SK-N-SH (cell line): ENCODE data around the gene PPIF. TPM values are rescaled to one million over a fixed set of nuclear protein-coding genes. Genes with fewer than 3 reads are reported as not detected.

Experiments used
- CTCF ChIA-PET: fragments of 300-600, 350-600 bp; formaldehyde crosslinking; extraction: SDS; loops from one replicate; lab custom pipeline; 2021; lab: Yijun Ruan, JAX
- POLR2A ChIA-PET: fragments of 350-600 bp; sonication (Branson Sonifier 250); formaldehyde crosslinking; extraction: SDS; loops from one replicate; lab custom pipeline; 2020; ENCODE audit warnings: antibody characterized with exemption, inconsistent platforms; lab: Yijun Ruan, JAX
- DNase-seq: peaks from one replicate; pipeline ENCODE4 v3.0.0; 2012
- H2AFZ ChIP-seq: fragments of 200-600 bp; sonication (generic); 2 replicates; pipeline ENCODE4 v1.8.1; 2016; ENCODE audit warnings: antibody characterized with exemption, mild to moderate bottlenecking, low read depth
- H3F3A ChIP-seq: fragments of 200-600 bp; sonication (generic); replicated peaks from 2 replicates; pipeline ENCODE3; 2016; ENCODE audit warnings: antibody characterized with exemption, mild to moderate bottlenecking; ENCODE audit not compliant: insufficient read depth
- H3K27ac ChIP-seq, 2 experiments: fragments of 200-500 bp in 1 of 2; fragments of 200-600 bp in 1 of 2; sonication (Bioruptor generic) in 1 of 2; sonication (generic), shearing (Covaris generic) in 1 of 2; 2 replicates each; pipeline versions ENCODE4 v1.5.1 to v1.6.1; 2014 to 2016; ENCODE audit warnings: low read depth in 2 of 2, inconsistent platforms in 1 of 2, low read length in 1 of 2, mild to moderate bottlenecking in 1 of 2, mixed read lengths in 1 of 2
- H3K27me3 ChIP-seq: fragments of 200-600 bp; sonication (generic), shearing (Covaris generic); 2 replicates; pipeline ENCODE4 v1.6.1; 2016; ENCODE audit warnings: mixed run types; ENCODE audit not compliant: insufficient read depth
- H3K36me3 ChIP-seq, 2 experiments: fragments of 200-500 bp in 1 of 2; fragments of 200-600 bp in 1 of 2; sonication (Bioruptor generic) in 1 of 2; sonication (generic) in 1 of 2; replicated peaks in 1 of 2; 2 replicates each; pipeline versions ENCODE3 to v1.5.1; 2014 to 2016; ENCODE audit warnings: low read length in 1 of 2, mild to moderate bottlenecking in 1 of 2; ENCODE audit not compliant: insufficient read depth in 2 of 2, control insufficient read depth in 1 of 2
- H3K4me1 ChIP-seq, 2 experiments: fragments of 200-500 bp in 1 of 2; fragments of 200-600 bp in 1 of 2; sonication (Bioruptor generic) in 1 of 2; sonication (generic), shearing (Covaris generic) in 1 of 2; 2 replicates each; pipeline versions ENCODE4 v1.5.1 to v1.6.1; 2014 to 2016; ENCODE audit warnings: low read depth in 1 of 2, low read length in 1 of 2, mixed run types in 1 of 2; ENCODE audit not compliant: insufficient read depth in 2 of 2, control insufficient read depth in 1 of 2
- H3K4me2 ChIP-seq: fragments of 200-600 bp; sonication (generic), shearing (Covaris generic); 2 replicates; pipeline ENCODE4 v1.6.1; 2017; ENCODE audit warnings: mixed run types
- H3K4me3 ChIP-seq, 2 experiments: fragments of 200-500 bp in 1 of 2; fragments of 200-600 bp in 1 of 2; sonication (Bioruptor generic) in 1 of 2; sonication (generic), shearing (Covaris generic) in 1 of 2; 2 replicates each; pipeline versions ENCODE4 v1.5.1 to v1.8.1; 2014 to 2016; ENCODE audit warnings: low read depth in 2 of 2, inconsistent platforms in 1 of 2, low read length in 1 of 2, mild to moderate bottlenecking in 1 of 2, mixed read lengths in 1 of 2, moderate library complexity in 1 of 2
- H3K79me2 ChIP-seq: fragments of 200-600 bp; sonication (generic); 2 replicates; pipeline ENCODE4 v1.8.1; 2017; ENCODE audit warnings: mild to moderate bottlenecking; ENCODE audit not compliant: insufficient read depth
- H3K9ac ChIP-seq: fragments of 200-600 bp; sonication (generic); 2 replicates; pipeline ENCODE4 v1.6.1; 2017; ENCODE audit warnings: mixed run types
- H3K9me2 ChIP-seq: fragments of 200-600 bp; sonication (generic); 2 replicates; pipeline ENCODE4 v1.6.1; 2017; ENCODE audit warnings: mixed run types
- H3K9me3 ChIP-seq: fragments of 200-600 bp; sonication (generic); 2 replicates; pipeline ENCODE4 v1.6.1; 2017; ENCODE audit warnings: mixed run types, mild to moderate bottlenecking, moderate library complexity
- H4K20me1 ChIP-seq: fragments of 200-600 bp; sonication (generic); 2 replicates; pipeline ENCODE4 v1.6.1; 2017; ENCODE audit warnings: mild to moderate bottlenecking, mixed run types; ENCODE audit not compliant: insufficient read depth
- ELF1 ChIP-seq: IDR thresholded peaks from 2 replicates; pipeline ENCODE4 v1.4.0; 2012
- EZH2phosphoT487 ChIP-seq: fragments of 200-600 bp; sonication (generic); IDR thresholded peaks from 2 replicates; pipeline ENCODE4 v1.6.1; 2017; ENCODE audit warnings: low read depth, mixed run types, mild to moderate bottlenecking, antibody characterized with exemption, moderate library complexity, borderline replicate concordance
- FOSL2 ChIP-seq: IDR thresholded peaks from 2 replicates; pipeline ENCODE4 v1.4.0; 2012; ENCODE audit warnings: low read depth, mild to moderate bottlenecking, moderate library complexity, borderline replicate concordance
- FOXJ3 ChIP-seq: sonication (generic); formaldehyde crosslinking; IDR thresholded peaks from 2 replicates; pipeline ENCODE4 v1.5.1; 2020; ENCODE audit warnings: mild to moderate bottlenecking, missing genetic modification reagents
- FOXM1 ChIP-seq: IDR thresholded peaks from 2 replicates; pipeline ENCODE4 v1.4.0; 2012; ENCODE audit warnings: low read depth, mild to moderate bottlenecking
- GABPA ChIP-seq: IDR thresholded peaks from 2 replicates; pipeline ENCODE4 v1.4.0; 2012; ENCODE audit warnings: low read depth, mild to moderate bottlenecking
- MEF2A ChIP-seq: IDR thresholded peaks from 2 replicates; pipeline ENCODE4 v1.4.0; 2012; ENCODE audit warnings: low read depth, borderline replicate concordance
- MXI1 ChIP-seq: IDR thresholded peaks from 2 replicates; pipeline ENCODE4 v1.6.1; 2012; ENCODE audit warnings: mild to moderate bottlenecking, low read depth, low read length, improper control_type of control experiment
- NFIC ChIP-seq: IDR thresholded peaks from 2 replicates; pipeline ENCODE4 v1.4.0; 2012; ENCODE audit warnings: borderline replicate concordance
- POLR2AphosphoS5 ChIP-seq: IDR thresholded peaks from 2 replicates; pipeline ENCODE4 v1.6.1; 2012; ENCODE audit warnings: low read depth, low read length
- RAD21 ChIP-seq: IDR thresholded peaks from 2 replicates; pipeline ENCODE4 v1.6.1; 2012; ENCODE audit warnings: mild to moderate bottlenecking, low read length
- RCOR1 ChIP-seq: fragments of 150-350 bp; IDR thresholded peaks from 2 replicates; pipeline ENCODE4 v1.6.1; 2017; ENCODE audit warnings: antibody characterized with exemption, low read length
- RFX5 ChIP-seq: IDR thresholded peaks from 2 replicates; pipeline ENCODE4 v1.6.1; 2012; ENCODE audit warnings: mild to moderate bottlenecking, improper control_type of control experiment, low read length
- RXRA ChIP-seq: IDR thresholded peaks from 2 replicates; pipeline ENCODE4 v1.4.0; 2012; ENCODE audit warnings: low read depth, mild to moderate bottlenecking, borderline replicate concordance
- SIN3A ChIP-seq: IDR thresholded peaks from 2 replicates; pipeline ENCODE4 v1.6.1; 2012; ENCODE audit warnings: low read depth, mild to moderate bottlenecking, low read length, moderate library complexity, borderline replicate concordance
- SMC3 ChIP-seq: IDR thresholded peaks from 2 replicates; pipeline ENCODE4 v1.6.1; 2012; ENCODE audit warnings: low read depth, low read length, improper control_type of control experiment
- TAF1 ChIP-seq: IDR thresholded peaks from 2 replicates; pipeline ENCODE4 v1.6.1; 2012; ENCODE audit warnings: low read depth, mild to moderate bottlenecking, low read length, moderate library complexity, borderline replicate concordance
- TEAD4 ChIP-seq: IDR thresholded peaks from 2 replicates; pipeline ENCODE4 v1.4.0; 2012; ENCODE audit warnings: mild to moderate bottlenecking, borderline replicate concordance; ENCODE audit not compliant: insufficient read depth
- WGBS: methylation state at CpG from one replicate; pipeline ENCODE4 v1.1.6; 2017; ENCODE audit warnings: low lambda C conversion rate; 5-methylcytosine and 5-hydroxymethylcytosine counted together
- polyA plus RNA-seq, 3 experiments: library from polyadenylated mRNA; depleted of rRNA; stranded (reverse); fragments of >200 nt; gene quantifications; 2 replicates each; pipeline ENCODE4 v1.2.3, GENCODE V29; 2012
- TF ChIP-seq, protein P1 (sequence below): IDR thresholded peaks from 2 replicates; pipeline ENCODE4; 2012
- TF ChIP-seq, protein P2 (sequence below): IDR thresholded peaks from 2 replicates; pipeline ENCODE4 v1.4.0; 2012; ENCODE audit warnings: low read depth, borderline replicate concordance
- TF ChIP-seq, protein P3 (sequence below): fragments of 150-350 bp; IDR thresholded peaks from 2 replicates; pipeline ENCODE4 v1.6.1; 2017; ENCODE audit warnings: antibody characterized with exemption, low read length, low read depth, borderline replicate concordance
- TF ChIP-seq, protein P4 (sequence below): fragments of 200-600 bp; sonication (generic); IDR thresholded peaks from 2 replicates; pipeline ENCODE4 v1.6.1; 2017; ENCODE audit warnings: antibody characterized with exemption, mild to moderate bottlenecking, moderate library complexity
- TF ChIP-seq, protein P5 (sequence below): IDR thresholded peaks from 2 replicates; pipeline ENCODE4 v1.4.0; 2012; ENCODE audit warnings: low read depth, borderline replicate concordance

Gene PPIF
- polyA plus RNA-seq, 1 of the 3 experiments (the other 2 are of a cell fraction) = 85.9 TPM

DNA sequence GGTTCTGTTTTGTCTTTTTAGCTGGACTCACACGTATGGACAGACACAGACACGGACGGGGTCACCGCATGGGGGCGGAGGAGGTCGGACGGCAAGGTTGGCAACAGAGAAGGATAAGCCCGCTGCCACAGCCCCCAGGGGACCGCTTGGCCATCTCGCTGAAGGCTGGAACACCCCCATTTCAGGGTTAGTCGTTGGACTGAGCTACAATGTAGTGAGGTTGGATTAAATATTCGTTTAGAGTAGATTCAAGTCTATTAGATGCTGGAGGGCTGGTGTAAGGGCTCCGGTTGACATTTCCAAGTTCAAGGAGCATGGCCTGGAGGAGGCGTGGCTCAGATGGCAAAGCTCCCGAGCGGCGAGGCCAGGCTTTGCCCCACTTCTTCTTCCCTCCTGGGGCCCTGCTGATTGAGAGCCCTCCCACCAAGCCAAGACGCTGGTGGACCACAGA lies 35.2 kb downstream of the PPIF start (continued):
- TF ChIP-seq MEF2A (no peak), FOXJ3 (CRISPR knock-in tag) (no peak), FOSL2 (no peak), MXI1 (no peak), SIN3A (no peak), ELF1 (no peak), RCOR1 (no peak), RXRA (no peak)
- TF ChIP-seq, protein P1, sequence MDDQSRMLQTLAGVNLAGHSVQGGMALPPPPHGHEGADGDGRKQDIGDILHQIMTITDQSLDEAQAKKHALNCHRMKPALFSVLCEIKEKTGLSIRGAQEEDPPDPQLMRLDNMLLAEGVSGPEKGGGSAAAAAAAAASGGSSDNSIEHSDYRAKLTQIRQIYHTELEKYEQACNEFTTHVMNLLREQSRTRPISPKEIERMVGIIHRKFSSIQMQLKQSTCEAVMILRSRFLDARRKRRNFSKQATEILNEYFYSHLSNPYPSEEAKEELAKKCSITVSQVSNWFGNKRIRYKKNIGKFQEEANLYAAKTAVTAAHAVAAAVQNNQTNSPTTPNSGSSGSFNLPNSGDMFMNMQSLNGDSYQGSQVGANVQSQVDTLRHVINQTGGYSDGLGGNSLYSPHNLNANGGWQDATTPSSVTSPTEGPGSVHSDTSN = no peak
- TF ChIP-seq, protein P2, sequence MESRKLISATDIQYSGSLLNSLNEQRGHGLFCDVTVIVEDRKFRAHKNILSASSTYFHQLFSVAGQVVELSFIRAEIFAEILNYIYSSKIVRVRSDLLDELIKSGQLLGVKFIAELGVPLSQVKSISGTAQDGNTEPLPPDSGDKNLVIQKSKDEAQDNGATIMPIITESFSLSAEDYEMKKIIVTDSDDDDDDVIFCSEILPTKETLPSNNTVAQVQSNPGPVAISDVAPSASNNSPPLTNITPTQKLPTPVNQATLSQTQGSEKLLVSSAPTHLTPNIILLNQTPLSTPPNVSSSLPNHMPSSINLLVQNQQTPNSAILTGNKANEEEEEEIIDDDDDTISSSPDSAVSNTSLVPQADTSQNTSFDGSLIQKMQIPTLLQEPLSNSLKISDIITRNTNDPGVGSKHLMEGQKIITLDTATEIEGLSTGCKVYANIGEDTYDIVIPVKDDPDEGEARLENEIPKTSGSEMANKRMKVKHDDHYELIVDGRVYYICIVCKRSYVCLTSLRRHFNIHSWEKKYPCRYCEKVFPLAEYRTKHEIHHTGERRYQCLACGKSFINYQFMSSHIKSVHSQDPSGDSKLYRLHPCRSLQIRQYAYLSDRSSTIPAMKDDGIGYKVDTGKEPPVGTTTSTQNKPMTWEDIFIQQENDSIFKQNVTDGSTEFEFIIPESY = no peak

DNA sequence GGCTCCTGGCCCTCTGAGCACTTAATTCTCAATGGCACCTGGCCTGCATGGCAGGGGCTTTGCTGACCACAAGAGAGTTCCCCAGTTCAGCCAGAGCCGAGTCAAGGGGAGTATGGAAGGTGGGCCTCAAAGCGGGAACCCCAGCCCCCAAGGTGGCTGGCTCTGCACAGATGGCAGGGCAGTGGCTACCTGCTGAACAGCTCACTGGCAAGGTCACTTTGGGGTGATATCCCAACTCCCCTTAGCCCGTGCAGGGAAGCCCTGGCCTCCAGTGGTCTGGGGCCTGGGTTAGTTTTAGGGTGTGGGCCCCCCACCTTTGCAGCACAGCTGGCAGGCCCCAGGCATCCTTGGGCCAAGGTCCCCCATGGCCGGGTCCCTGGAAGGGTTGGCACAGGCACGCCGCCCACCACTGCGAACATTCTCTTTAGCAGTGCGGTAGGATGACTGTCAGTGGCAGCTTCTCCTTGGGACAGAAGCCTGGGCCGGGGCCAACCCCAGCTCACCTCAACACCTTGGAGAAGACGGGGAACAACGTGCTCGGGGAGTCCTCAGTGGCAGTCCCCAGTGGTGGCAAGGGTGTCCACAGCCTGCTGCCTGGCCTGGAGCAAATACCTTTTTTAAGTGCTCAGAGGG lies 36.8 kb downstream of the PPIF start:
- ChIA-PET POLR2A (no interaction called here), CTCF (interaction anchor here (2.2 to 5.5 kb wide), 2 partner anchors 10 to 84 kb away, joined by 20 to 24 read pairs; no protein-coding TSS in a partner anchor)
- Histone ChIP-seq H3F3A (no peaks in the 10 kb centered on the region), H3K9me2 (no peaks in the 10 kb centered on the region), H3K27ac (no peak overlapping the region), H3K9ac (no peak overlapping the region), H2AFZ (no peak overlapping the region), H3K9me3 (no peaks in the 10 kb centered on the region), H3K36me3 (peaks cover 0 to 4% of the 10 kb centered on the region in 2 experiments), H3K4me1 (peaks cover 4 to 19% of the 10 kb centered on the region in 2 experiments; a peak in 1 of 4 replicates), H3K4me3 (no peak overlapping the region), H4K20me1 (no peaks in the 10 kb centered on the region), H3K4me2 (no peak overlapping the region), H3K27me3 (no peaks in the 10 kb centered on the region), H3K79me2 (no peaks in the 10 kb centered on the region)
- TF ChIP-seq ELF1 = no peak
- no peak for TF ChIP-seq MEF2A
- TF ChIP-seq, protein P3, sequence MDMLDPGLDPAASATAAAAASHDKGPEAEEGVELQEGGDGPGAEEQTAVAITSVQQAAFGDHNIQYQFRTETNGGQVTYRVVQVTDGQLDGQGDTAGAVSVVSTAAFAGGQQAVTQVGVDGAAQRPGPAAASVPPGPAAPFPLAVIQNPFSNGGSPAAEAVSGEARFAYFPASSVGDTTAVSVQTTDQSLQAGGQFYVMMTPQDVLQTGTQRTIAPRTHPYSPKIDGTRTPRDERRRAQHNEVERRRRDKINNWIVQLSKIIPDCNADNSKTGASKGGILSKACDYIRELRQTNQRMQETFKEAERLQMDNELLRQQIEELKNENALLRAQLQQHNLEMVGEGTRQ = no peak
- TF ChIP-seq RAD21 = no peak
- no peak for TF ChIP-seq EZH2phosphoT487
- no peak for TF ChIP-seq NFIC
- no peak for TF ChIP-seq SIN3A
- TF ChIP-seq TEAD4 = no peak
- TF ChIP-seq POLR2AphosphoS5 = no peak
- TF ChIP-seq RCOR1 = no peak
- no peak for TF ChIP-seq SMC3
- no peak for TF ChIP-seq FOXM1
- TF ChIP-seq, protein P4, sequence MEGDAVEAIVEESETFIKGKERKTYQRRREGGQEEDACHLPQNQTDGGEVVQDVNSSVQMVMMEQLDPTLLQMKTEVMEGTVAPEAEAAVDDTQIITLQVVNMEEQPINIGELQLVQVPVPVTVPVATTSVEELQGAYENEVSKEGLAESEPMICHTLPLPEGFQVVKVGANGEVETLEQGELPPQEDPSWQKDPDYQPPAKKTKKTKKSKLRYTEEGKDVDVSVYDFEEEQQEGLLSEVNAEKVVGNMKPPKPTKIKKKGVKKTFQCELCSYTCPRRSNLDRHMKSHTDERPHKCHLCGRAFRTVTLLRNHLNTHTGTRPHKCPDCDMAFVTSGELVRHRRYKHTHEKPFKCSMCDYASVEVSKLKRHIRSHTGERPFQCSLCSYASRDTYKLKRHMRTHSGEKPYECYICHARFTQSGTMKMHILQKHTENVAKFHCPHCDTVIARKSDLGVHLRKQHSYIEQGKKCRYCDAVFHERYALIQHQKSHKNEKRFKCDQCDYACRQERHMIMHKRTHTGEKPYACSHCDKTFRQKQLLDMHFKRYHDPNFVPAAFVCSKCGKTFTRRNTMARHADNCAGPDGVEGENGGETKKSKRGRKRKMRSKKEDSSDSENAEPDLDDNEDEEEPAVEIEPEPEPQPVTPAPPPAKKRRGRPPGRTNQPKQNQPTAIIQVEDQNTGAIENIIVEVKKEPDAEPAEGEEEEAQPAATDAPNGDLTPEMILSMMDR = no peak
- TF ChIP-seq FOXJ3 (CRISPR knock-in tag) = no peak
- no peak for TF ChIP-seq RFX5
- TF ChIP-seq MXI1 = no peak
- no peak for TF ChIP-seq GABPA
- TF ChIP-seq, protein P5, sequence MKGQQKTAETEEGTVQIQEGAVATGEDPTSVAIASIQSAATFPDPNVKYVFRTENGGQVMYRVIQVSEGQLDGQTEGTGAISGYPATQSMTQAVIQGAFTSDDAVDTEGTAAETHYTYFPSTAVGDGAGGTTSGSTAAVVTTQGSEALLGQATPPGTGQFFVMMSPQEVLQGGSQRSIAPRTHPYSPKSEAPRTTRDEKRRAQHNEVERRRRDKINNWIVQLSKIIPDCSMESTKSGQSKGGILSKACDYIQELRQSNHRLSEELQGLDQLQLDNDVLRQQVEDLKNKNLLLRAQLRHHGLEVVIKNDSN = no peak
- TF ChIP-seq TAF1 = no peak
- 100% methylated on average over 3 of the region's 12 CpGs for WGBS
- DNase-seq = peak; percentile 19
